Measurements from ENCODE around the gene GNAQ.

DNA sequence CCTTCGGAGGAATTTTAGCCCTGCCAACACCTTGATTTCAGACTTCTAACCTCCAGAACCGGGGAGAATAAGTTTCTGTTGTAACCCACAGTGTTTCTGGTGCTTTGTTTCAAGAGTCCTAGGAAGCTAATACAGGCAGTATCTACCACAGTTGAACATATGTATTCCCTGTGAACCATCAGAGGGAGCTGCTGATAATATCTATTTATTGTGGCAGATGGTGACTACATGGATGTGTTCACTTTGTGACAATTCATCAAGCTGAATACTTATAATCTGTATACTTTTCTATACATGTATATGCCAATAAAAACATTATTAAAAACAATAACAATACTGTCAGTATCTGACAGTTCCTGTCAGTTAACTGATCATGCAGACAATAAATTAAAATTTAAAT, 246.3 kb downstream of the GNAQ start:
- no peak for TF ChIP-seq SMC3 (IDR thresholded peaks at IDR 0.05)
- TF ChIP-seq, protein P1, sequence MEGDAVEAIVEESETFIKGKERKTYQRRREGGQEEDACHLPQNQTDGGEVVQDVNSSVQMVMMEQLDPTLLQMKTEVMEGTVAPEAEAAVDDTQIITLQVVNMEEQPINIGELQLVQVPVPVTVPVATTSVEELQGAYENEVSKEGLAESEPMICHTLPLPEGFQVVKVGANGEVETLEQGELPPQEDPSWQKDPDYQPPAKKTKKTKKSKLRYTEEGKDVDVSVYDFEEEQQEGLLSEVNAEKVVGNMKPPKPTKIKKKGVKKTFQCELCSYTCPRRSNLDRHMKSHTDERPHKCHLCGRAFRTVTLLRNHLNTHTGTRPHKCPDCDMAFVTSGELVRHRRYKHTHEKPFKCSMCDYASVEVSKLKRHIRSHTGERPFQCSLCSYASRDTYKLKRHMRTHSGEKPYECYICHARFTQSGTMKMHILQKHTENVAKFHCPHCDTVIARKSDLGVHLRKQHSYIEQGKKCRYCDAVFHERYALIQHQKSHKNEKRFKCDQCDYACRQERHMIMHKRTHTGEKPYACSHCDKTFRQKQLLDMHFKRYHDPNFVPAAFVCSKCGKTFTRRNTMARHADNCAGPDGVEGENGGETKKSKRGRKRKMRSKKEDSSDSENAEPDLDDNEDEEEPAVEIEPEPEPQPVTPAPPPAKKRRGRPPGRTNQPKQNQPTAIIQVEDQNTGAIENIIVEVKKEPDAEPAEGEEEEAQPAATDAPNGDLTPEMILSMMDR (IDR thresholded peaks at IDR 0.05): no peak
- TF ChIP-seq, protein P2, sequence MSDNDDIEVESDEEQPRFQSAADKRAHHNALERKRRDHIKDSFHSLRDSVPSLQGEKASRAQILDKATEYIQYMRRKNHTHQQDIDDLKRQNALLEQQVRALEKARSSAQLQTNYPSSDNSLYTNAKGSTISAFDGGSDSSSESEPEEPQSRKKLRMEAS (IDR thresholded peaks at IDR 0.05): no peak
- TF ChIP-seq POLR2A (IDR thresholded peaks at IDR 0.05; ENCODE audit: low read length): no peak
- TF ChIP-seq, protein P3, sequence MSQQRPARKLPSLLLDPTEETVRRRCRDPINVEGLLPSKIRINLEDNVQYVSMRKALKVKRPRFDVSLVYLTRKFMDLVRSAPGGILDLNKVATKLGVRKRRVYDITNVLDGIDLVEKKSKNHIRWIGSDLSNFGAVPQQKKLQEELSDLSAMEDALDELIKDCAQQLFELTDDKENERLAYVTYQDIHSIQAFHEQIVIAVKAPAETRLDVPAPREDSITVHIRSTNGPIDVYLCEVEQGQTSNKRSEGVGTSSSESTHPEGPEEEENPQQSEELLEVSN (IDR thresholded peaks at IDR 0.05; ENCODE audit: borderline replicate concordance, low read depth): no peak
